ENCODE data around the gene FAM107B. TPM values are rescaled to one million over a fixed set of nuclear protein-coding genes. Genes with fewer than 3 reads are reported as not detected.

Gene FAM107B
- total and polyA plus RNA-seq, 2 of the 4 experiments (the other 2 are of a cell fraction) = 26.4 to 27.1 TPM

DNA sequence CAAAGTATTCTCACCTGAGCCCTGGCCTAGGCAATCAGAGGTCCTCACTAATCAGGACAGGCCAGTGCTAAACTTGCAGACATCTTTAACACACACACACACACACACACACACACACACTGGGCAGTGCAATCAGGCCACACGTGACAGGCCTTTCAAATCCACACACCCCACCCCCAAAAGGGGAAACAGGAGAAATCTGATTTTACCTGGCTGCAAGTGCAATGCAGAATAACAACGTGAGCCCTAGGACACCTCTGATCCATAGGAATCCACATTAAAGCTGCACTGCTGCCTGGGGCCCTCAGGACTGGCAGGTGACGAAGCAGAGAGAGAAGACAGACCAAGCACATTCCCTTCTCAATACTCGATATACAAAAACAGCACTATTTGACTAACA lies 218.9 kb downstream of the FAM107B start:
- CTCF ChIA-PET = no interaction called here
- H2AFZ ChIP-seq (replicated peaks; ENCODE audit: low read length, poor library complexity) = no peak overlapping the region
- in situ Hi-C loops (cut with MboI; ENCODE audit: low sequenced_read_pairs) = no loop called here

More for the DNA sequence above, 218.9 kb downstream of the FAM107B start:
- POLR2A ChIA-PET (ENCODE audit: unreplicated experiment) = no interaction called here
- no peak overlapping the region for H4K91ac ChIP-seq (ENCODE audit: insufficient read depth, low read depth, low read length)
- no peak overlapping the region for H4K5ac ChIP-seq (ENCODE audit: low read depth, low read length)
- peak overlapping the region; percentile 34 for H2AK9ac ChIP-seq (replicated peaks; ENCODE audit: low read depth, low read length, poor library complexity)
- 0 out of 2 replicates have a peak overlapping the region, but pooled peaks have one; percentile 7 for H3K18ac ChIP-seq (ENCODE audit: low read depth, low read length)
- no peaks in the 10 kb centered on the region for H3K9me3 ChIP-seq (ENCODE audit: control insufficient read depth, insufficient read depth, low read length)
- WGBS, 2 experiments (ENCODE audit: extremely low coverage in 2 of 2, insufficient read length in 1 of 2) = 57% methylated on average over 3 of the region's 4 CpGs; no CpG with 5 or more reads in 1 of the 2 experiments
- no peak overlapping the region for H3K56ac ChIP-seq (ENCODE audit: extremely low read depth, insufficient read depth, low read length)
- H3K14ac ChIP-seq (replicated peaks; ENCODE audit: low read depth, low read length) = peak overlapping the region; percentile 31; the same call in 1 of the 2 replicates
- BruUV-seq (replicated peaks) = no TSS peak
- DNase-seq (no peak), ATAC-seq (ENCODE audit: low read depth) (peak; percentile 7; the same call in 1 of the 2 replicates)
- H2BK120ac ChIP-seq (ENCODE audit: low read depth, low read length) = no peak overlapping the region
- no peak for TF ChIP-seq FOS (IDR thresholded peaks at IDR 0.05; ENCODE audit: low read depth, low read length)
- TF ChIP-seq, protein P1, sequence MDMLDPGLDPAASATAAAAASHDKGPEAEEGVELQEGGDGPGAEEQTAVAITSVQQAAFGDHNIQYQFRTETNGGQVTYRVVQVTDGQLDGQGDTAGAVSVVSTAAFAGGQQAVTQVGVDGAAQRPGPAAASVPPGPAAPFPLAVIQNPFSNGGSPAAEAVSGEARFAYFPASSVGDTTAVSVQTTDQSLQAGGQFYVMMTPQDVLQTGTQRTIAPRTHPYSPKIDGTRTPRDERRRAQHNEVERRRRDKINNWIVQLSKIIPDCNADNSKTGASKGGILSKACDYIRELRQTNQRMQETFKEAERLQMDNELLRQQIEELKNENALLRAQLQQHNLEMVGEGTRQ (IDR thresholded peaks at IDR 0.05; ENCODE audit: low read depth, low read length) = no peak
- peaks cover 34% of the 10 kb centered on the region for H3K4me1 ChIP-seq (ENCODE audit: control insufficient read depth, insufficient read depth, low read length)
- H3K4me2 ChIP-seq (ENCODE audit: low read depth, low read length) = no peak overlapping the region
- H3K27me3 ChIP-seq (ENCODE audit: control insufficient read depth, insufficient read depth, low read length) = no peaks in the 10 kb centered on the region
- H2BK5ac ChIP-seq (ENCODE audit: low read depth, low read length, poor library complexity, severe bottlenecking) = peak overlapping the region; percentile 32
- H3K79me1 ChIP-seq (ENCODE audit: low read depth in 1 of 2, low read length in 2 of 2) = peaks cover 39 to 82% of the 10 kb centered on the region in 2 experiments
- intact Hi-C loops (cut with micrococcal nuclease) (no loop called here), dilution Hi-C loops (cut with HindIII; ENCODE audit: low sequenced_read_pairs, unreplicated experiment) (no loop called here)
- H4K8ac ChIP-seq (ENCODE audit: low read depth in 2 of 2, low read length in 2 of 2) = peak overlapping the region in 1 of 2 experiments; percentile 46; a peak in 2 of 4 replicates
- no peak overlapping the region for H2BK15ac ChIP-seq (ENCODE audit: low read depth, low read length)
- H2BK20ac ChIP-seq (ENCODE audit: low read depth, low read length) = no peak overlapping the region
- peaks cover 4% of the 10 kb centered on the region for H3K36me3 ChIP-seq (ENCODE audit: control insufficient read depth, insufficient read depth, low read length)
- H3K4me3 ChIP-seq (ENCODE audit: insufficient read depth, low read depth, low read length) = no peak overlapping the region
- H3K9me1 ChIP-seq (ENCODE audit: insufficient read depth, low read length) = peaks cover 38% of the 10 kb centered on the region
- no peak overlapping the region for H3K9ac ChIP-seq (ENCODE audit: low read depth, low read length)
- 0 out of 2 replicates have a peak overlapping the region, but pooled peaks have one; percentile 15 for H3K4ac ChIP-seq (ENCODE audit: low read depth, low read length)
- H3K27ac ChIP-seq (ENCODE audit: insufficient read depth, low read length) = peak overlapping the region; percentile 3; the same call in 1 of the 2 replicates
- H4K20me1 ChIP-seq (ENCODE audit: insufficient read depth, low read length) = peaks cover 77% of the 10 kb centered on the region
- peak overlapping the region; percentile 19; the same call in 1 of the 2 replicates for H3K23ac ChIP-seq (ENCODE audit: low read depth, low read length)
- peak overlapping the region; percentile 20; the same call in 1 of the 2 replicates for H2AK5ac ChIP-seq (ENCODE audit: low read depth, low read length)

All from IMR-90 (cell line).